Measurements from ENCODE around the gene RASL10A.

Gene RASL10A

GRCh38 chr22:29327089-29327764, 11.7 kb upstream of the RASL10A start:
- no peak for DNase-seq
- in situ Hi-C loops (cut with HindIII; ENCODE audit: low pct_ligation_motif_present, low pct_unique_long_range_greater_than_20kb, low sequenced_read_pairs) = no loop called here

- in situ Hi-C loops (cut with HindIII; ENCODE audit: low pct_ligation_motif_present, low pct_unique_long_range_greater_than_20kb, low sequenced_read_pairs) = no loop called here
- DNase-seq = no peak
Observed at GRCh38 chr22:29326481-29326880, 11.0 kb upstream of the RASL10A start.

DNA sequence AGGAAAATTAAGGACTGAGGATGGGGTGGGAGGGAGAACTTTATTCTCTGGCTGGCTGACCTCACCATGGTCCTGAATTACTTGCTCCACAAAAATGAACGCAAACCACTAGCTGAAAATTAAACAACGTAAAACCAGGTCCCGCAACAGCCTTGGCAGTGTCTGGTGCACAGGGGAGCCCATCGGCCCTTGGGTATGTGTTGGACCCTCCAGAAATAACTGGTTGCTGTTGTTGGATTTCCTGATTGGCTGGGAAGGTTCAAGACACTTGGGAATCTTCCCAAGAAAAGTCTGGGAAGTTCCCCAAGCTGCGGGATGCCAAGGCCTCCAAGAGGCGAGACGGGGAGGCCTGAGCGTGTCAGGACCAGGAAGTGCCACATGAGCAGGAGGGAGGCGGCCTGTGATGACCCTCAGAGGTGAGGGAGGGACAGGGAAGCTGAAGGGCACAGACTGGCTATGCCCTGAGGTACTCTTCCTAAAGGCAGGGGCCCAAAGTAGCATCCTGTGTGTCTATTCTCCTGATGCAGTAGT, 10.4 kb upstream of the RASL10A start:
- no peak for DNase-seq
- in situ Hi-C loops (cut with HindIII; ENCODE audit: low pct_ligation_motif_present, low pct_unique_long_range_greater_than_20kb, low sequenced_read_pairs) = no loop called here

DNA sequence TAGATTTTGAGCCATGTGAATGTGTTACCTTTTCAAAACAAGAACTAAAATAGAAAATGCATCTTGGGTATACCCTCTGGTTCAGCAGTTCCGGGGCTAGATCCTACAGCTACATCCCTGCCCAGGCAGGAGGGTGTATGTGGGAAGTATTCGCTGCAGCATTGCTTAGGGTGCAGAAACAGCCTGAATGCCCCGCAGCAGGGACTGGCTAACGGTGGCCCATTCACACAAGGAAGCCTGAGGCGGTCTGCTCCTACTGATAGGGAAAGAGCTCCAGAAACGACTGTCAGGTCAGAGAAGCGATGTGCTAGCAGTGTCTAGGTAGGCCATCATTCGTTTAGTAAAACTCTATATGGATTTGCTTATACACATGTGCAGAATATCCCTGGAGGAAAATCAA, 9.9 kb upstream of the RASL10A start:
- DNase-seq = no peak
- in situ Hi-C loops (cut with HindIII; ENCODE audit: low pct_ligation_motif_present, low pct_unique_long_range_greater_than_20kb, low sequenced_read_pairs) = no loop called here

DNA sequence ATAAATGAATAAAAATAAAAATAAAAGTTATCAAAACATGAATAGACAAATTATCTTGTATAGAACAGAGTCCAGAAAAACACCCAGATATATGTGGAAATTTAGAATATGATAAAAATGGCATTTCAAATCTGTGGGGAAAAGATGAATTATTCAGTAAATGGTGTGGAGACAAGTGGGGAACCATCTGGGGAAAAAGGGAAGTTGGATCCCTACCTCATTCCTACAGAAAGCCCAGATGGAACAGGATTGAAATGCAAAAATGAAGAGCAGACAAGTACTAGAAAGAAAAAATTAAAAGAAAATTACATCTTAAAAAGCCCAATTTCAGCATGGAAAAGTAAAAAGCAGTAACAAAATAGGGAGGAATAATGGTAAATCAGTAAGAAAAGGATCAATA, 8.1 kb upstream of the RASL10A start:
- DNase-seq = no peak
- in situ Hi-C loops (cut with HindIII; ENCODE audit: low pct_ligation_motif_present, low pct_unique_long_range_greater_than_20kb, low sequenced_read_pairs) = no loop called here

- in situ Hi-C loops (cut with HindIII; ENCODE audit: low pct_ligation_motif_present, low pct_unique_long_range_greater_than_20kb, low sequenced_read_pairs) = no loop called here
- no peak for DNase-seq
Observed at GRCh38 chr22:29320546-29320945, 5.0 kb upstream of the RASL10A start.

DNA sequence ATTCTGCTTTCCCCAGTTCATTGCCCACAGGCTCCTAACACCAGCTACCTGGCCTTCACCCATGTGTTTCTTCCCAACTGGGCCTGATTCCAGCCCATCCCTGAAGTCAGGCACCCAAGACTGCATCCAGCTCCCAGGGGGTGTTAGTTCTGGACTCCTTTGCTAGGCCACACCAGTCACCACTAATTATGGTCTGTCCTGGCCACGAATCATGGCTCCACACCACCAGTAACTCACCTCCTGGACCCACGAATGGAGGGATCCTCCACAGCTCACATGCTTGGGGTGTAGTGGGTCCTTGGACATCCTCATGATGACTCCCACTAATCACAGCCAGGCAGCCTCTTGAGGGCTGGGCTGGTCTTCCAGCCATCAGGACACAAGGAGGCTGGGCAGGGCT, 3.6 kb upstream of the RASL10A start:
- in situ Hi-C loops (cut with HindIII; ENCODE audit: low pct_ligation_motif_present, low pct_unique_long_range_greater_than_20kb, low sequenced_read_pairs) = no loop called here
- DNase-seq = no peak

DNA sequence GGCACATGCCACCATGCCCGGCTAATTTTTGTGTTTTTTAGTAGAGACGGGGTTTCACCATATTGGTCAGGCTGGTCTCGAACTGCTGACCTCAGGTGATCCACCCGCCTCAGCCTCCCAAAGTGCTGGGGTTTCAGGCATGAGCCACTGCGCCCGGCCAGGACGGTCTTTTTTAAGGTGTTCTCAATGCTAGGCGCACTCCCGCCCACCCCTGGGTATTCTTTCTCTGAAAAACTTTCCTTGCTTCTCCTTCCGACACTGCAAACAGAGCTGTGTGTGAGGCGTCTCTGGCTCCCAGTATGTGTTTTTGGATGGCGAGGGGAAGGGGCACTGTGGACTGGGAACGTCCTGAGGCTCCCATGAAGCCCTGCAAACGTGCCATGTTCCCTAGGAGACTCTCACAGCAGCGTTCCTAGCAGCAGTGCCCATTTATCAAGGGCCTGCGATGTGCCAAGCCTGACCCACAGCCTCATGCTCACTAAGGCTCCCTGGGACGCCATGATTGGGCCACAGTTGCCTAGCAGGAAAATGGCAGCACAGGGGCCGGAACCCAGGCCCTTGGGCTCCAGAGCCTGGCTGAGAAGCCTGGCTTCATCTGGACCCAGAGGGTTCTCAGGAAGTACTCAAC, 2.4 kb upstream of the RASL10A start:
- in situ Hi-C loops (cut with HindIII; ENCODE audit: low pct_ligation_motif_present, low pct_unique_long_range_greater_than_20kb, low sequenced_read_pairs) = no loop called here
- DNase-seq = no peak

GRCh38 chr22:29316141-29316828, 788 bp upstream of the RASL10A start:
- in situ Hi-C loops (cut with HindIII; ENCODE audit: low pct_ligation_motif_present, low pct_unique_long_range_greater_than_20kb, low sequenced_read_pairs) = no loop called here
- DNase-seq = no peak

- DNase-seq = no peak
Observed at GRCh38 chr22:29314537-29315285, 786 bp downstream of the RASL10A start.

DNA sequence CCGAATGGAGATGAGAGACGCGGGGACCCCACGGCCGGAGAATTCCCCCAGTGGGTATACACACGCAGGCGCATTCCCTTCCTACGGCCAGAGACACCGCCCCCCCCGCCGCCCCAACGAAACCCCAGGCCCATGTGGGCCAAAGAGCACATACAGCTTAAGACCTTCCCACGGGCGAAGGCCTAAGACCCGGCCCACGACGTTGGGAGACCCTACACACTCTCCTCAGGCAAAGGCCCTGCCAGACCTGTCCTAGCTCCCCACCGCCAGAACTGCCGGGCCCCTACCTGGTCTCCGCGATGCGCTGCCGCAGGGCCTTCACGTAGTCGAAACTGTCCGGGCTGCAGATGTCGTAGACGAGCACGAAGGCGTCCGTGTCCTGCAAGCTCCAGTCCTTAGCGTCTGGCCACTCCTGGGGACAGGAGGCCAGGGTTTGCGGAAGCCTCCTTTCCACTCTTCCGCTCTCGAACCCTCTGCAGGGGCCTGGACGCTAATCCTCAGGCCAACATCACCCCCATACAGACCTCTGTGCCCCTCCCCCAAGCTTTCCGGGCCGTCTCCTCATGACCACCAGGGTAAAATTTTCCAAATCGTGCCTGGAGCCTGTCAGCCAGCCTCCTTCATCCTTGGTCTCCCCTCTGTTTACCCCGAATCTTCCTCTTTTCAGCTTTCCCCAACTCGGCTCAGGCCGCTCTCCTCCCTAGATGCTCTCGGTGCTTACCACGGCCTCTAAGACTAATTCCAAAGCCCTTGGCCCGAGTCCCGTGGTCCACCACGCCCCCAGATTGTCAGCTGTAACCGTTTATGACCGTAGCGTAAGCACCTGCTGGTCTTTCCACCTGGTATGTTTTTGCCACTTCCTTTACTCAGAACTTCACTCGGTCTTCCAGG, 1.7 kb downstream of the RASL10A start:
- in situ Hi-C loops (cut with HindIII; ENCODE audit: low pct_ligation_motif_present, low pct_unique_long_range_greater_than_20kb, low sequenced_read_pairs) = no loop called here
- DNase-seq = no peak

More at GRCh38 chr22:29314537-29315285, 786 bp downstream of the RASL10A start:
- in situ Hi-C loops (cut with HindIII; ENCODE audit: low pct_ligation_motif_present, low pct_unique_long_range_greater_than_20kb, low sequenced_read_pairs) = no loop called here

GRCh38 chr22:29313126-29313575, 2.3 kb downstream of the RASL10A start:
- in situ Hi-C loops (cut with HindIII; ENCODE audit: low pct_ligation_motif_present, low pct_unique_long_range_greater_than_20kb, low sequenced_read_pairs) = no loop called here
- DNase-seq = no peak

DNA sequence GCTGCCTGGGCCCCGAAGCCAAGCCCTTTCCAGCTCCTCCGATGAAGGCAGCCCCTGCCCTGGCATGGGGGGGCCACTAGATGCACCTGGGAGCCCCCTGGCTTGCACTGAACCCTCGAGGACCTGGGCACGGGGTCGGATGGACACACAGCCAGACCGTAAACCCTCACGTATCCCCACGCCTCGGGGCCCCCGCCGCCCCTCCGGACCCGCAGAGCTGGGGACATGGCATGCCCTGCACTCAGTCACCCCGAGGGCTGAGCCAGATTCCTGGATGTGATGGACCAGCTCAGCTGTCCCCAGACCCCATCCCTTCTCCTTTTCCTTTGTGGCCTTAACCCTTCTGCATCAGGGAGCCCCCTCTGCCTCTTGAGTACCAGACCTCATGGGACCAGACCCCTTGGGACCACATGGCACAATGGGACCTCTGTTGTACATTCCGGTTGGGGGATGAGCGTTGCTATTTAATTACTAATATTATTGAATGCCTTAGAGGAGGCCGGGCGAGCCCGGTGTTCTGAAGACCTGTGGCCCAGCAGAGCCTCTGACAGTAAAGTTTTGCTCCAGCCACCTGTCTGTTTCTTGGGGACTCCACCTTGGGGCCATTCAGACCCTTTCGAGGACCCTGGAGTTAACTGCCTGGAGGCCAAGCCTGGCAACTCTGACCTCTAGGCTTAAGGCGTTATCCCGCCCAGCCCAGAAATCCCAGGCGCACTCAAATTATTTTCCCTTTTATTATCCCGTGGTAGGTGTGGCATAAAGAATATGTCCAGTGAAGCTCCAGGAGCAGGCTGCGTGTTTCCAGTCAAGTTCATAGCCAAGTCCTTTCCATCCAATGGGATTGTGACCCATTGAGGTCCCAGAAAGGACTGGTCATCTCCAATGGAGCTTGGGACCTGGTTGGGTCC, 3.0 kb downstream of the RASL10A start:
- in situ Hi-C loops (cut with HindIII; ENCODE audit: low pct_ligation_motif_present, low pct_unique_long_range_greater_than_20kb, low sequenced_read_pairs) = no loop called here
- DNase-seq = no peak

DNA sequence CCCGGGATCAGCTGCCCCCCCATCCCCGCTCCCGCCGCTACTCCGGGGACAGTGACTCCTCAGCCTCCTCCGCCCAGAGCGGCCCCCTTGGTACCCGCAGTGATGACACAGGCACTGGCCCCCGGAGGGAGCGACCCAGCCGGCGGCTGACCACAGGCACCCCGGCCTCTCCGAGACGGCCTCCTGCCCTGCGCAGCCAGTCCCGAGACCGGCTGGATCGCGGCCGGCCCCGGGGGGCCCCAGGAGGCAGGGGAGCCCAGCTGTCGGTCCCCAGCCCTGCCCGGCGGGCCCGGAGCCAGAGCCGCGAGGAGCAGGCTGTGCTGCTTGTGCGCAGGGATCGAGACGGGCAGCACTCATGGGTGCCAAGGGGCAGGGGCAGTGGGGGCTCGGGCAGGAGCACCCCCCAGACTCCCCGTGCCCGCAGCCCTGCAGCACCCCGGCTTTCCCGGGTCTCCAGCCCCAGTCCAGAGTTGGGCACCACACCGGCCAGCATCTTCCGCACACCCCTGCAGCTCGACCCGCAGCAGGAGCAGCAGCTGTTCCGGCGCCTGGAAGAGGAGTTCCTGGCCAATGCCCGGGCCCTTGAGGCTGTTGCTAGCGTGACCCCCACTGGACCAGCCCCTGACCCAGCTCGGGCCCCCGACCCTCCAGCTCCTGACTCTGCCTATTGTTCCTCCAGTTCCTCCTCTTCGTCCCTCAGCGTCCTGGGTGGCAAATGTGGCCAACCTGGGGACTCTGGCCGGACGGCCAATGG, 3.9 kb downstream of the RASL10A start:
- in situ Hi-C loops (cut with HindIII; ENCODE audit: low pct_ligation_motif_present, low pct_unique_long_range_greater_than_20kb, low sequenced_read_pairs) = no loop called here
- no peak for DNase-seq

GRCh38 chr22:29310863-29311339, 4.6 kb downstream of the RASL10A start:
- peak; percentile 91 for DNase-seq
- in situ Hi-C loops (cut with HindIII; ENCODE audit: low pct_ligation_motif_present, low pct_unique_long_range_greater_than_20kb, low sequenced_read_pairs) = no loop called here

- DNase-seq = no peak
Observed at GRCh38 chr22:29310065-29310862, 5.2 kb downstream of the RASL10A start.

More at GRCh38 chr22:29310065-29310862, 5.2 kb downstream of the RASL10A start:
- in situ Hi-C loops (cut with HindIII; ENCODE audit: low pct_ligation_motif_present, low pct_unique_long_range_greater_than_20kb, low sequenced_read_pairs) = no loop called here

All from ACHN (cell line).